ENCODE results near the gene PAX7.

The PAX7 gene

DNA sequence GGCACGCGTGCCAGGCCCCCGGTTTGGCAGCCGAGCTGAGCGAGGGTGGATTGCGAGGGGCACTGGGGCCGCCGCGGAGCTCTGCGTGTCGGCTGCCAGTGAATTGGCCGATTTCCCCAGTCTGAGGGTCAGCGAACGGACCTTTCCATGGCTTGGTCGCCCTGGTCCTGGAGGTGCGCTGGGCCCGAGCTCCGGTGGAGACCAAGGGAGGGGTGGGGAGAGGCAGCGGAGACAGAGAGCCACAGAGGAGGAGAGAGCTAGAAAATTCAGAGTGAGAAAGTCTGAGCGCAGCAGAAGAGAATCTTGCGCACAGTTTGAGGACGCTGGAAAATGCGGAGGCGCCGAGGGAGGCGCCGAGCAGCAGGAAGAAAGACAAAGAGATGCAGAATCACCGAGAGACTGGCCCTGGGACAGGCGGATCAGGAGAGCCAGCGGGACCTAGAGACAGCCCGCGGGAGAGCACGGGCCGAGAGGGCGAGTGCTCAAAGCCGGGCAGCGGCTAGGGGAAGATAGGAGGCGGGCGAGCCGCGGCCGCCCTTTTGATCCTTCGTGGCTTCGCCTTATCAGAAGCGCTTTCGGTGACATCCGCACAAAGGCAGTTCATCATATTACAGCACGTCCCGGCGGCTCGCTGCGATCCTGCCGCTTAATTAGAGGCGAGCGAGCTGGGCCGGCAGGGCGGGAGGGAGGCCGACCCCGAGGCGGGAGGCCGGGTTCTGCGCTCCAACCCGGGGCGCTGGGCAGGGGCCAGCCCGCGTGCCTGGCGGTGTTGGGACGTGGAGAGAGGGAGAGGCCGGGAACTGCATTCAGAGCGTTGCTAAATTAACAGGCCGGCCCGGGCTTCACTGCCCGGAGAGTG lies 12.7 kb downstream of the PAX7 start:
- no peak for TF ChIP-seq ZFX (IDR thresholded peaks at IDR 0.05; ENCODE audit: borderline replicate concordance)
- TF ChIP-seq, protein P1, sequence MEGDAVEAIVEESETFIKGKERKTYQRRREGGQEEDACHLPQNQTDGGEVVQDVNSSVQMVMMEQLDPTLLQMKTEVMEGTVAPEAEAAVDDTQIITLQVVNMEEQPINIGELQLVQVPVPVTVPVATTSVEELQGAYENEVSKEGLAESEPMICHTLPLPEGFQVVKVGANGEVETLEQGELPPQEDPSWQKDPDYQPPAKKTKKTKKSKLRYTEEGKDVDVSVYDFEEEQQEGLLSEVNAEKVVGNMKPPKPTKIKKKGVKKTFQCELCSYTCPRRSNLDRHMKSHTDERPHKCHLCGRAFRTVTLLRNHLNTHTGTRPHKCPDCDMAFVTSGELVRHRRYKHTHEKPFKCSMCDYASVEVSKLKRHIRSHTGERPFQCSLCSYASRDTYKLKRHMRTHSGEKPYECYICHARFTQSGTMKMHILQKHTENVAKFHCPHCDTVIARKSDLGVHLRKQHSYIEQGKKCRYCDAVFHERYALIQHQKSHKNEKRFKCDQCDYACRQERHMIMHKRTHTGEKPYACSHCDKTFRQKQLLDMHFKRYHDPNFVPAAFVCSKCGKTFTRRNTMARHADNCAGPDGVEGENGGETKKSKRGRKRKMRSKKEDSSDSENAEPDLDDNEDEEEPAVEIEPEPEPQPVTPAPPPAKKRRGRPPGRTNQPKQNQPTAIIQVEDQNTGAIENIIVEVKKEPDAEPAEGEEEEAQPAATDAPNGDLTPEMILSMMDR (IDR thresholded peaks at IDR 0.05): no peak
- H3K27ac ChIP-seq: no peak overlapping the region

DNA sequence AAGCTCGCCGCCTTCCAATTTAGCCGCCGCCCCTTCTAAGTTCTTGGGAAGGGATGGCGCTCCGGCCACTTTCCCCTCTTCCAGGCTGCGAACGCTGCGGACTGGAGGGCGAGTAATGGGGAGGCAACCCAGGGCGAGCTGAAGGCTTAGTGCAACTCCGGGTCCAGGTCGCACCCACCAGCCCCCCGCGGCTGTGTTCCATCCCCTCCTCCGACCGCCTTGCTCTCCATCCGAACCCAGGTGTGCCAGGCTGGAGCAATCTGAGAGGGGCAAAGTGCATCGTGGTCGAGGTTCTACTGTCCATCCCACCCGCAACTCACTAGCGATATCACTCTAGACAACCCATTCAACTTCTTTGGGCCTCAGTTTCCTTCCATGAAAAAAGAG lies 13.4 kb downstream of the PAX7 start:
- TF ChIP-seq, protein P1 (IDR thresholded peaks at IDR 0.05): no peak
- TF ChIP-seq ZFX (IDR thresholded peaks at IDR 0.05; ENCODE audit: borderline replicate concordance): no peak
- no peak overlapping the region for H3K27ac ChIP-seq

DNA sequence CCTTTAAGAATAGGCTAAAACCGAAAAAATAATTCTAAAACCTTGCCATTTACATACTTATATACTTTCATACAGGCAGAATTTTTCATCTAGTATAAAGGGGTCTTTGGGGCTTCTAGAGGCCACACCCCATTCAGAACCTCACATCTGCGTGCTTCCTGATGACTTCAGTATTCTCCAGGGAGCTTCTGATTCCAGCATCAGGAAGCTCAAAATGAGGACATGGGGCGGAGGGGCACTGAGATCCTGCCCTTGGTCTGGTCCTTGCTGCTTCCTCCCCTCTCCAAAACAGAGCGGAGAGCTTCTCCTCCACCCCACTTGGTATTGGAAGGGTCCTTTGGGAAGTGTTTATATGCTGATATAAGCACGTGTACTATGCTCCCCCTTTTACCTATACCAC lies 13.8 kb downstream of the PAX7 start:
- TF ChIP-seq, protein P1 (IDR thresholded peaks at IDR 0.05): no peak
- no peak for TF ChIP-seq ZFX (IDR thresholded peaks at IDR 0.05; ENCODE audit: borderline replicate concordance)
- H3K27ac ChIP-seq: no peak overlapping the region

DNA sequence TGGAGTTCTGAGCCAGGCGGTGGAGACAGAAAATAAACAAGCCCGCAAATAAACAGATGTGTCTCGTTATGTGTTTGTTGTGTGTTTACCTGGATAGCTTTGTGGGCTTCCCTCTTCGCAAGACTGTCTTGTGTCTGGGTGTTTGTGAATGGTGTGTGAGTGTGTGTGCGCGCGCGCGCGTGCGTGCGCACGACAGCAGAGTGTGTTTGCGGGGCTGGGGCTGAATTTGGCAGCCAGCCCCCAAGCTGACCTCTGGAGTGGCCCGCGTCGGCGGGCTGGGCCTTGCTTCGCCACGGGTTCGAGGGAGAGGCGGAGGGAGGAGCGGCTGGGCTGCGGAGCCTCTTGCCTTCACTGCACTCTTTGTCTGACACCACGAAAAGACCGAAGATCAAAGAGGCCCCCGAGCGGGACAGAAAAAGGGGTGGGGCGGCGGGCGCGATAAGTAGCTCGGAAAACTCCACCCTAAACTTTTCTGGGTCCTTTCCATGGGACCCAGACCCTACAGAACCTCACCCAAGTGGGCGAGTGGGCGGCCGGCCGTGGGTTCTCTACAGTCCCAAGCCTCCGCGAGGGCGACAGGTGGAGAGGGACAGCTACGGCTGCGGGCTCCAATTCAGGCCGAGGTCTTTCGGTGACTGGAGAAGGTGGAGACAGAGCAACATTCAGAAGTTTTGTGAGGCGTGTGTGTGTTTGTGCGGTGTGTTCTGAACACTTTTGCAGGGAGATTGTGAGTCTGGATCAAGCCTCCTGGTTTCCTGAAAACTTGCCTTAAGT lies 14.5 kb downstream of the PAX7 start:
- TF ChIP-seq, protein P1 (IDR thresholded peaks at IDR 0.05): no peak
- TF ChIP-seq ZFX (IDR thresholded peaks at IDR 0.05; ENCODE audit: borderline replicate concordance): no peak
- no peak overlapping the region for H3K27ac ChIP-seq

DNA sequence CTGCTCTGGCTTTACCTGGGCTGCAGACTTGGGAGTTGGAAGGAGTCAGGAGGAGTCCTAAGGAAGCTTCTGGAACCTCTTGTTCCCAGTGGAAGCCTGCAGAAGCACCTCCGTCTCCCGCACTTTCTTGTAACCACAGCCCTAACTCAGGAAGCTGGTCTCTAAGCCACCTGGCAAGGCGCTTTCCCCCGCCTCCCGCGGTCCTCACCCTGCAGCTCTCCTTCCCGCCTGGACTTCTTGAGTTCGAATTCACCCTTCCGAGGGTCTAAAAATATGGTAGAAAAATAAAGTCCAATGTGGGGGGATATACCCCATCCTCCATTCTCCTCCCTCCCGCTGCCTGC lies 15.1 kb downstream of the PAX7 start:
- H3K27ac ChIP-seq: no peak overlapping the region
- TF ChIP-seq, protein P1 (IDR thresholded peaks at IDR 0.05): no peak
- no peak for TF ChIP-seq ZFX (IDR thresholded peaks at IDR 0.05; ENCODE audit: borderline replicate concordance)

DNA sequence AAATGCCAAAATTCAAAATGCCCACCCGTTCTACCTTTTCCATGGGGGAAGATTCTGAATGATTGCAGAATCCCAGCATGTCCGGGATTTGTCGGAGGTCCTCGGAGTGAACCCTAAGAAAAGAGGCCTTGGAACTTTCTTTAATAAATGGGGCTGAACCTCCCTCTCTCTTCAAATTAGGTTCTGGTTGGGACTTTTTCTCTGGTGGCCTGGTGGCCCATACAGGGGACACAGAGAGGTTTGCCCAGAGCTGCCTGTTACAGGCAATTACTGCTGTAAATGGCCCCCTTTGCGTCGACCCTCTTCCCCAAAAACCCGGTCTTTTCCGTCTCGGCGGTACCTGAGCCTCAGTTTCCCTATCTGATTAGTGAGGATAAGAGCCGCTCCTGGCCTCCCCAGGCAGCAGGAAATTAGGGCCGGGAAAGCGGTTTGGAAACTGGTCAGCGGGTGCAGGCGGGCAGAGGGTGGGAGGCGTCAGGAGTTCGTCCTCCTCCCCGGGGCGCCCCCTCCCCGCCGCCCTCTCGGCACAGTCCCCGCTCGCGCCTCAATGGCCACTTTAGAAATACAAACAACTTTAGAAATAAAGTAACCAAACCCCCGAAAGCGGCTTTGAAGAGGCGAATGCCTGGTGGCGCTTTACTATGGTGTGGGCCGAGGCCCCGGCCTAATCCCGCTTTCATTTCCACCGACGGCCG lies 15.6 kb downstream of the PAX7 start:
- no peak for TF ChIP-seq ZFX (IDR thresholded peaks at IDR 0.05; ENCODE audit: borderline replicate concordance)
- TF ChIP-seq, protein P1 (IDR thresholded peaks at IDR 0.05): no peak
- no peak overlapping the region for H3K27ac ChIP-seq
